ENCODE results near the gene SSRP1.

DNA sequence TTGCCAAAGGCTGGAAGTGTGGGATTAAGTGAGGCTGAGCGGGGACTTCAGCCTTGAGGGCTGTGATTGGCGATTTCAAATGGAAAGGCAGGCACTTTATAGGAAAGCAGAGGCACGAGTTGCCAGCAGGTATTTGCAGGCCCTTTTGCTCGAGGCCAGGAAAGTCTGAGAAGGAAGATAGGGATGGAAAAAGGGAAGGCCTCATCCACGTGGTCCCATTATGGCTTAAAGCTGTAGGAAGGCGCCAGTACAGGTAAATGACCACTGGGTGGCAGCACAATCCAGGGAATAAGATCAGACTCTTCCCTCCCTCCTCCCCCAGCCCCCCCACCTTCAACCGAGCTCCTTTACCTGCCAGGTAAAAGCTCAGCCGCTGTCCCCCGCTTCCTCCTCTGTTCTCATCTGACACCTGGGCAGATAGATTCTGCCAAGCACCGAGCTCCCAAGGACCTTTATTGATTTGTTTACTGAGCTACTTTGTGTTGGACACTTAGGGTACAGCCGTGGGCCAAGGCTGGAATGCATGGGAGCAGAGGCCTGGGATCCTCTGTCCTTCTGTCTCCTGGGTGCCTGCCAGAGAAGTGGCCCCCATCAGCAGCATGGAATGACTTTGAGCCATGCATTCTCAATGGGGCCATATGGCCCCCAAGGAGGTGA, 10.0 kb upstream of the SSRP1 start:
- TF ChIP-seq POLR2A (IDR thresholded peaks at IDR 0.05): no peak
- TF ChIP-seq, protein P1, sequence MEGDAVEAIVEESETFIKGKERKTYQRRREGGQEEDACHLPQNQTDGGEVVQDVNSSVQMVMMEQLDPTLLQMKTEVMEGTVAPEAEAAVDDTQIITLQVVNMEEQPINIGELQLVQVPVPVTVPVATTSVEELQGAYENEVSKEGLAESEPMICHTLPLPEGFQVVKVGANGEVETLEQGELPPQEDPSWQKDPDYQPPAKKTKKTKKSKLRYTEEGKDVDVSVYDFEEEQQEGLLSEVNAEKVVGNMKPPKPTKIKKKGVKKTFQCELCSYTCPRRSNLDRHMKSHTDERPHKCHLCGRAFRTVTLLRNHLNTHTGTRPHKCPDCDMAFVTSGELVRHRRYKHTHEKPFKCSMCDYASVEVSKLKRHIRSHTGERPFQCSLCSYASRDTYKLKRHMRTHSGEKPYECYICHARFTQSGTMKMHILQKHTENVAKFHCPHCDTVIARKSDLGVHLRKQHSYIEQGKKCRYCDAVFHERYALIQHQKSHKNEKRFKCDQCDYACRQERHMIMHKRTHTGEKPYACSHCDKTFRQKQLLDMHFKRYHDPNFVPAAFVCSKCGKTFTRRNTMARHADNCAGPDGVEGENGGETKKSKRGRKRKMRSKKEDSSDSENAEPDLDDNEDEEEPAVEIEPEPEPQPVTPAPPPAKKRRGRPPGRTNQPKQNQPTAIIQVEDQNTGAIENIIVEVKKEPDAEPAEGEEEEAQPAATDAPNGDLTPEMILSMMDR (IDR thresholded peaks at IDR 0.05): peak; percentile 47 to 82 (median 71)
- TF ChIP-seq EP300 (IDR thresholded peaks at IDR 0.05): no peak

All from tibial nerve (tissue), 4 donors.